ENCODE measurements around the gene VAMP4.

DNA sequence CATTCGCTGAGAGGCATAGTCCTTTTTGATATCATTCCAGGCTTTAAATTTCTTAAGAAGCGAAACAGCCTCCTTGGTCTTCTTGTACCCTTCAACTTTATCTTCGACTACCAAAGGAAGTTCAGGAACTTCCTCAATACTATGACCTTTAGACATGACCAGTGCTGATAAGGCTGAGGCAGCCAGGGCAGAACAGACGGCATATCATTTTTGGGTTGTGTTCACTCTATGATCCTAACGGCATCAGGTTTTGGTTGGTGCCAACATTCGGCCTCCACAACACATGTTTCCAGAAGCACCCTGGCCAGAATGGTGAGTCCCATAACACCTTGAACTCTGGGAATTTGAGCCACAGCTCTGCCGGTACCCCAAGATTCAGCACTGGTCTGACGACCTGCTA lies 58.0 kb downstream of the VAMP4 start:
- no peak for TF ChIP-seq POLR2AphosphoS5 (IDR thresholded peaks at IDR 0.05; ENCODE audit: borderline replicate concordance, low read depth, low read length)
- TF ChIP-seq EZH2 (IDR thresholded peaks at IDR 0.05), result no peak
- TF ChIP-seq FOXP2 (optimal IDR thresholded peaks at IDR 0.05; ENCODE audit: control extremely low read depth, extremely low read length, insufficient read depth), result no peak

Measured in SK-N-MC (cell line).